Effector CD8-positive, alpha-beta T cell (primary cell): ENCODE measurements around the gene FER1L5.

Source experiments
- DNase-seq: peaks from one replicate; lab custom pipeline; 2025; lab: John Stamatoyannopoulos, UW
- total RNA-seq, 4 experiments: gene quantifications; one replicate each; lab custom pipeline; 2026; lab: John Stamatoyannopoulos, UW

FER1L5 gene
- total RNA-seq, result 0 to 0.61 (median 0.04) reads per million in 4 experiments

- DNase-seq, result no peak
These were observed at the start of gene FER1L5 for GRCh38 chr2:96642564-96643360. FER1L5 (plus strand) TSS chr2:96642764; CDS start chr2:96642837, 73 bp downstream.

GRCh38 chr2:96594282-96594681 is 48.3 kb upstream of the FER1L5 start:
- no peak for DNase-seq

- DNase-seq, result no peak
These were observed 47.8 kb upstream of the FER1L5 start for GRCh38 chr2:96594691-96595152.

DNA sequence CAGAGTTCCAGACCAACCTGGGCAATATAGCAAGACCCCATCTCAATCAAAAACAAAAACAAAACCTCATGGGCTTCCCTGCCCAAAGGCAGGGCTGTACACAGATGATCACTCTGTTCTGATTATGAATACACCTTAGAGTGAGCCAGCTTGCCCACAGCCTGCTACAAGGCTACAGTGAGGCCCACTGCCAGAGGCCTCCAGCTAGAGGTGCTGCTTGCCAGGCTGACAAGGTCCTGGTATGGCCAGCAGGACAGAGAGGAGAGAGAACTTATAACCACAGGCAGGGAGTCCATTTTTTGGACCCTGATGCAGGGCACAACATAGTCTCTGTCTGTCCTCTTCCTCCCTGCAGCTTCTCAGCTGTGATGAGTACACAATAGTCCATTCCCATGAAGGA is 46.0 kb upstream of the FER1L5 start:
- no peak for DNase-seq

DNA sequence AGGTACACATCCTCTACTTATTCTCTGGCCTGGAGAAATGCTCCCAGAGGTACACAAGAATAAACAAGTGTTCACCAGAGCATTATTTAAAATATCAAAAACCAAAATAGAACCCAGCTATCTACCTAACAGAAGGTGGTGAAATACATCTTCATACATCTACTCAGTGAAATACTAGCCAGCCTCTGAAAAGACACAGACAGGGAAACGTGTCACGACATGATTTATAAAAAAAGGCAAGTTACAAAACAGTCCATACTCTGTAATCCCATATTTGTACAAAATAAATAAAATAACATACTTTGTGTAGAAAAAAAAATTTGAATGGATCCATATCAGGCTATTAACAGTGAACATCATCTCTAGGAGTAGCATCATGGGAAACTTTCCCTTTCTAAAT is 42.6 kb upstream of the FER1L5 start:
- no peak for DNase-seq

GRCh38 chr2:96601382-96602292 is 40.9 kb upstream of the FER1L5 start:
- DNase-seq, result no peak

- no peak for DNase-seq
These were observed 40.2 kb upstream of the FER1L5 start for GRCh38 chr2:96602330-96602823.

GRCh38 chr2:96604104-96604503 is 38.5 kb upstream of the FER1L5 start:
- DNase-seq, result no peak

GRCh38 chr2:96608469-96609455 is 33.8 kb upstream of the FER1L5 start:
- no peak for DNase-seq

DNA sequence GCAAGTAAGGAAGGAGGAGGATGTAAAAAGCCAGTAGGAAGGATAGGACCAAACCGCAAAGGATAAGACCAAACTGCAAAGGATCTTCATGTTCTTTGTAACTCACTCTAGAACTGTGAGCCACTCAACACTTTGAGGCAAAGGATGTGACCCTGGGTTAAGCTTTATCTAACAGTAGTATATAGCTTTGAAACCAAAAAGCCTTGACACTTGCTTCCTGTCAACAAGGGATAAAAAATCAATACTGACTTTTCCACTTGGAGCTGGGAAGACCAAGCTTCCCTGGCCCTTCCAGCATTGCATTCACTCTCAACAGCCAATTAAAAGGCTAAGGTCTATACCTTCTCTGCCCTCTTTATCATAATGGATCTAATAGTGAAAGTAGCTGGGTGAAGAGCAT is 26.4 kb upstream of the FER1L5 start:
- DNase-seq, result no peak

DNA sequence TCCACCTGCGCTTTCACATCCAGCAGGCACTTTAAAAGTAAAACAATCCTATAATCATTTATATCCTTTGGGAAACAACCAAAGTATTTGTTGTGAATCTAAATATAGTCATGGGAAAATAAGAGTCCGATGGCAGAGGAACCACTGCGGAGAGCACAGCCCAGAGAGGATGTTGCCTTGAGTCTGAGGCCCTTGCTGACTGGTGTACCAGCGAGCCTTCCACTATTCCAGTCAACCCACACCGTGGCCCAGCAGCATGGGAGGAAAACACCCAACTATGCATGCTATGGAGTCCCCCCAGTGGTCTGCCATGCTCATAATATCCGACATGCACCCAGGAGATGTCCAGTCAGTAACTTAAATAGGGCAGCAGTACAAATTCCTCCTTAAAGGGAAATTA is 26.0 kb upstream of the FER1L5 start:
- DNase-seq, result no peak

DNA sequence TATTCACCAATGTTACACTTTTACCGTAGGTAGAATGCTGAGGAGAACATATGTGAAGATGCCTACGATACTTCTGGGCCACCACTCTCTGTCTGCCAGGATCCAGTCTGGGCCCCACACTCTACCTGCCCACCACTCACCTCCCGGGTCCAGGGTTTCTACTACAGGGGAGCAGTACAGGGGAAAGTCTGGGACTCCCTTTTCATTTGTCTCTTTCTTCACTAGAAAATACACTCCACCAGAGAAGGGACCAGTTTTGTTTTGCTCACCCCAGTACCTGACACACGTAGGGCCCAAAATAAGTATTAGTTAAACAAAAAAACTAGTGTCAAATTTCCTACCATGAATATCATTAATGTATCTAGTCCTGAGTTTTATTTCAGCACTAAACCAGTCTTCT is 25.6 kb upstream of the FER1L5 start:
- DNase-seq, result no peak

GRCh38 chr2:96618596-96619283 is 23.8 kb upstream of the FER1L5 start:
- no peak for DNase-seq

DNA sequence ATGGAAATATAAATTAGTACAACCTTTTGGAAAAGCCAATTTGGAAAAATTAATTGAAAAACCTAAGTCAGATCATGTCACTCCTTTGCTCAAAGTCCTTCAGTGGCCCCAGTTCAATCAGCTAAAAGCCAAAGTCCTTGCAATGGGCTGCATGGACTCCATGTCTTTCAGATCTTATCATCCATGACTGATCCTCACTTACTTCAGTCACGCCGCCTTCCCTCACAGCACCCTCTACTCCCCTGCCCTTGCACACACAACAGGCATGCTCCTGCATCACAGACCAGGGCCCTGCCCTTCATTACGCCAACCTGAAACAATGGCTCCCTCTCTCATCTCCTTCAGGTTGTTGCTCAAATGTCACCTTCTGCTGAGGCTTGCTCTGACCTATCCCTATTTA is 20.0 kb upstream of the FER1L5 start:
- no peak for DNase-seq

DNA sequence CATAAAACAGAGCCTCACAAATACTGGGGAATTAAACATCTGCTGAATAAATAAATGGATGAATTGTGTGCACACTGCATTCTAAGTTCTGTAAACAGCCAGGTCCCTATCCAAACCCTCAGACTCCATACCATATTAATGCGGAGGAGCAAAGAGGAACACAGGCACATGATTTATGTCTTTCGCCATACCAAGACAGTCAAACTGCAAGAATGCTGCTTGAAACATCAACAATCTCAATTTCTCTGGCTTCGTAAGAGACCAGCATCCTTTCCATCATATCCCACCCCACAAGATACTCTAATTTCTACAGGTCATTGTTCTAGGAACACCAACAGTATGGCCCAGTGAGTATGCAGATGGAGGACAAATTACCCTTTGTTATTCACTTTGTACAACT is 19.4 kb upstream of the FER1L5 start:
- no peak for DNase-seq

DNA sequence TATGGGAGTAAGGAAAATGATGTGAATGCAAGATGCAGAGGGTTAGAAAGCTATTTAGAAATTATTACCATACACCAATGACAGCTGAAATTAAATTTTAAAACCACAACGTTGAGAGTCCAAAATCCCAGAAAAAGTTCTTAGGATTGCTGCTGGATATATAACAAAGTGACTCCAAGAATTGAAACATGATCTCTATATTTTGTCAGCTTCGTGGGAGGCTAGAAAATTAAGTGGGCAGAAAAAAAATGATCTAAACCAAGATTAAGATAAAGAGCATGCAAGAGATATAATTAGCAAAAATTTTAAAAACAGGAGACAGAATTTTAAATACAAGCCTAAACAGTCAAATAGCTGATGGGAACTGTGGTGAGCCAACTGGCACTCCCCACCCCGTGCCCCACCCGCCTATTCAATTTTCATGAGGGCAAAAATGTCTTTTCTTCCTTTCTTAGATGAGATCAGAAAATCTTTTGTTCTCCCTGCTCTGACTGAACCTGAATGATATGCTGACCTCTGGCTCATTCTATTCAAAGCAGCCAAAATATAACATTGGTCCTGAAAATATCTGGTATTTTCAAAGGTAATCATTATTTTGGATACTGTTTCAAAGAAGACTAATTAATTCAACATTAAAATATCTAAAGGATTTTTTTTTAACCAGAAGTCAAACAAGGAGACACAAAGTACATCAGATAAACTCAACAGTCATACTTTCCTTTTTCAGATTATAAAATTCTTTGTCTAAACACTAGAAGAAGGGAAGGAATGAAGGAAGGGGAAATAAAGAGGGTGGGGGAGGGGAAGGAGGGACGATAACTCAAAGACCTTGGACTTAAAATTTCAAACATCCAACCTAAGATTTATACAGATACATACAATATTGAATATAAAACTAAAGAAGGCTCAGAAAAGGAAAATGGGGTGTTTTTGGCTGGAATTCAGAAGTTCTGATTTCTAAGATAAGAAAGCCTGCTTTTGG is 16.7 kb upstream of the FER1L5 start:
- no peak for DNase-seq

DNA sequence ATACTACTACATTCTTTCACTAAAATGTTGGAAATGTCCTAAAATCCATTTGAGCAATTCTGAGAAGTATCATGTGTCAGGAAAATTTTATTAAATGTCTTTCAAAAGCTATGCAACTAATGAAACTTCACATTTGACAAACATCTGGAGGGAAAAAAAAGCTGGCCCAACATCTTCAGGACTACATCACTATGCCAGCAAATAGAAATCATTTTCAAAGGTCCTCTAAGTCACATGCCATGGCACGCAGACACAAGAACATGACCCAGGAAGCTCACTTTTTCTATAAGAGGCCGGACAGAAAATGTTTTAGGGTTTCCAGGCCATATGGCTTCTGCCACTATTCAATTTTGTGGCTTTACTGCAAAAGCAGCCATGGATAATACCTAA is 16.0 kb upstream of the FER1L5 start:
- no peak for DNase-seq

GRCh38 chr2:96631804-96632435 is 10.6 kb upstream of the FER1L5 start:
- no peak for DNase-seq

GRCh38 chr2:96633641-96634040 is 8.9 kb upstream of the FER1L5 start:
- no peak for DNase-seq
